Upper lobe of right lung (tissue), 1 donor: ENCODE measurements around the gene ADI1. TPM values are rescaled to one million over a fixed set of nuclear protein-coding genes. Genes with fewer than 3 reads are reported as not detected.
A peak's percentile ranks its signal among the peaks of the same experiment; 100 is the strongest.

ENCODE experiments used
- ATAC-seq: fragments of 200-7000 bp; cut with Tn5 transposase; one replicate; pipeline ENCODE4 v1.9.1; 2020; ENCODE audit warnings: mild to moderate bottlenecking, moderate library complexity
- DNase-seq: peaks from one replicate; pipeline ENCODE4 v3.0.0-alpha.2; 2020
- H3K27ac ChIP-seq: fragments of 200-600 bp; one replicate; pipeline ENCODE4 v1.8.0; 2022
- H3K27me3 ChIP-seq: fragments of 200-600 bp; one replicate; pipeline ENCODE4 v1.8.0; 2022; ENCODE audit warnings: mild to moderate bottlenecking
- H3K36me3 ChIP-seq: fragments of 200-600 bp; one replicate; pipeline ENCODE4 v1.8.0; 2022
- H3K4me1 ChIP-seq: fragments of 200-600 bp; one replicate; pipeline ENCODE4 v1.8.0; 2022
- H3K4me3 ChIP-seq: fragments of 200-600 bp; one replicate; pipeline ENCODE4 v1.8.0; 2022; ENCODE audit warnings: mild to moderate bottlenecking
- H3K9me3 ChIP-seq: fragments of 200-600 bp; one replicate; pipeline ENCODE4 v1.8.0; 2022
- intact Hi-C: fragments of 100-400 bp; cut with DNase I; formaldehyde crosslinking; loops from one replicate; pipeline ENCODE4 v1.11.0; 2022
- long read RNA-seq: library from polyadenylated mRNA; unstranded; transcript quantifications from one replicate; pipeline ENCODE4 v2.0.0, GENCODE V29; 2021
- total RNA-seq: library from RNA; stranded (reverse); fragmentation: NEBNext Ultra II Directional; extraction: Animal tissue kit (Norgen Biotek cat#: 25700); gene quantifications from one replicate; pipeline ENCODE4 v1.2.1, GENCODE V29; 2021
- TF ChIP-seq, protein P1 (sequence below): fragments of 200-600 bp; IDR thresholded peaks from one replicate; pipeline ENCODE4 v1.8.0; 2022; ENCODE audit warnings: antibody characterized with exemption
- donor health status: DM: no; HTN: yes; CAD: no; lungs with severe emphysema.

ADI1 gene, protein sequence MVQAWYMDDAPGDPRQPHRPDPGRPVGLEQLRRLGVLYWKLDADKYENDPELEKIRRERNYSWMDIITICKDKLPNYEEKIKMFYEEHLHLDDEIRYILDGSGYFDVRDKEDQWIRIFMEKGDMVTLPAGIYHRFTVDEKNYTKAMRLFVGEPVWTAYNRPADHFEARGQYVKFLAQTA
- total RNA-seq, result 66.8 TPM
- long read RNA-seq, transcript ADI1-201 (4 exons, 2,391 nt), result major isoform, 186 of 197 reads
- long read RNA-seq, partial matches to known transcripts, result 4 of 197 reads
- long read RNA-seq, other reads (novel, unspliced or antisense), result 7 of 197 reads

DNA sequence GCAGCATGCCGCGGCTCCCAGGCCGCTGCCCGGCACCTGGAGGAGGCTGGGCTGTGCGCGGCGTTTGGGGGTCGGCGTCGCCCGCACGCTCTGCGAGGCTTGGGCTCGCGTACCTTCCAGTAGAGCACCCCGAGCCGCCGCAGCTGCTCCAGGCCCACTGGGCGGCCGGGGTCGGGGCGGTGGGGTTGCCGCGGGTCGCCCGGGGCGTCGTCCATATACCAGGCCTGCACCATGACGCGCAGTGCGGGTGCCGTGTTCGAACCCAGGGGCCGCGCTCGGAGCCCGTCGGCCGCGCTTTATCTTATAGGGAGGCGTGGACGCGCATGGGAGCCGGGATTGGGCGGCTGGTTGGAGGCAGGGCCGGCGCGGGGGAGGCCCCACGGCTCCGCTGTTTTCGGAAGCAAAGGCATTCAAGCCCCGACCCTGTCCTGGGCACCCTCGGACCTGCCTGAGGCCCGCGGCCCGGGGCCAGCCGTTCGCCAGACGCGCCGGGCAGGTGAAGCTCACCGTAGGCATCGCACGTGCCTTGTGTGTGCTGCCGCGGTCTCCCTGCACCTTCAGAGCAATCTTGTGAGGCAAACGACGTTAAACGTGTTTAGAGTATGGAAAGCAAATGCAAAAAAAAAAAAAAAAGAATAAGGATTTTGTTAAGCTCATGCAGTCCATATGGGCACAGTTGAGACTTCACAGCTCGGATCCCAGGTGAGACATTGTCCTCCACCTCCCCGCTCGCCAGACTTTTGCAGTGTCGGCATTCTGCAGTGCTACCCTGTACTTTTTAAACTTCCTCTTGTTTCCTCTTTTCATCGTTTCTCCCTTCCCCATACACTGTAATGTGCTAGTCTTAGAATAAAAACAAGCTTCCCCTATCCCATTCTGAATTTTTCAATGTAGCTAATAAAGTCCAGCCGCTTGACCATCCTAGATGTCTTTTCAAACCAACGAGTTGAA, at the start of gene ADI1:
ADI1 (minus strand) TSS at position 277 of the 951 bp plus-strand sequence; CDS start at position 233, 44 bp downstream.
- intact Hi-C loops, result no loop called here
- peak within 1 kb of the TSS; percentile 79 for H3K4me3 ChIP-seq
- DNase-seq (peak; percentile 95), ATAC-seq (peak; percentile 88)
- peaks cover 30% of the 10 kb centered on the region for H3K4me1 ChIP-seq
- H3K36me3 ChIP-seq, result peaks cover 7% of the 10 kb centered on the region
- TF ChIP-seq, protein P1, sequence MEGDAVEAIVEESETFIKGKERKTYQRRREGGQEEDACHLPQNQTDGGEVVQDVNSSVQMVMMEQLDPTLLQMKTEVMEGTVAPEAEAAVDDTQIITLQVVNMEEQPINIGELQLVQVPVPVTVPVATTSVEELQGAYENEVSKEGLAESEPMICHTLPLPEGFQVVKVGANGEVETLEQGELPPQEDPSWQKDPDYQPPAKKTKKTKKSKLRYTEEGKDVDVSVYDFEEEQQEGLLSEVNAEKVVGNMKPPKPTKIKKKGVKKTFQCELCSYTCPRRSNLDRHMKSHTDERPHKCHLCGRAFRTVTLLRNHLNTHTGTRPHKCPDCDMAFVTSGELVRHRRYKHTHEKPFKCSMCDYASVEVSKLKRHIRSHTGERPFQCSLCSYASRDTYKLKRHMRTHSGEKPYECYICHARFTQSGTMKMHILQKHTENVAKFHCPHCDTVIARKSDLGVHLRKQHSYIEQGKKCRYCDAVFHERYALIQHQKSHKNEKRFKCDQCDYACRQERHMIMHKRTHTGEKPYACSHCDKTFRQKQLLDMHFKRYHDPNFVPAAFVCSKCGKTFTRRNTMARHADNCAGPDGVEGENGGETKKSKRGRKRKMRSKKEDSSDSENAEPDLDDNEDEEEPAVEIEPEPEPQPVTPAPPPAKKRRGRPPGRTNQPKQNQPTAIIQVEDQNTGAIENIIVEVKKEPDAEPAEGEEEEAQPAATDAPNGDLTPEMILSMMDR, result no peak
- no peaks in the 10 kb centered on the region for H3K9me3 ChIP-seq
- peak within 1 kb of the TSS; percentile 99 for H3K27ac ChIP-seq
- no peaks in the 10 kb centered on the region for H3K27me3 ChIP-seq

DNA sequence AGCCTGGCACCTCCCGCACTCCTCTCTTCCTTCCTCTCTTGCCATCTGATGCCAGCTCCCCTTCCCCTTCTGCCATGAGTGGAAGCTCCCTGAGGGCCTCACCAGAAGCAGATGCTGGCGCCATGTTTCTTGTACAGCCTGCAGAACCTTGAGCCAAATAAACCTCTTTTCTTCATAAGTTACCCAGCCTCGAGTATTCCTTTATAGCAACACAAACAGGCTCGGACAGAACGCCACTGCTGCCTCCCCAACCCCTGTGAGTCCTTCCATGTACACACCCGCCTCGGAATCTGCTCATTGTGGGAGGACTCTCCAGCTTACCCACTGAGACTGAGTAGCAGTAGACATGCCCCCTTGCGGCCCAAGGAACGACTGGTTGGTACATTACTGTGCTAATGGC, 47.5 kb upstream of the ADI1 start:
- H3K27me3 ChIP-seq, result no peaks in the 10 kb centered on the region
- DNase-seq (no peak), ATAC-seq (no peak)
- intact Hi-C loops, result no loop called here
- TF ChIP-seq, protein P1, result no peak
- H3K36me3 ChIP-seq, result no peaks in the 10 kb centered on the region
- H3K9me3 ChIP-seq, result no peaks in the 10 kb centered on the region
- no peak overlapping the region for H3K27ac ChIP-seq
- H3K4me1 ChIP-seq, result no peaks in the 10 kb centered on the region
- H3K4me3 ChIP-seq, result no peak overlapping the region

DNA sequence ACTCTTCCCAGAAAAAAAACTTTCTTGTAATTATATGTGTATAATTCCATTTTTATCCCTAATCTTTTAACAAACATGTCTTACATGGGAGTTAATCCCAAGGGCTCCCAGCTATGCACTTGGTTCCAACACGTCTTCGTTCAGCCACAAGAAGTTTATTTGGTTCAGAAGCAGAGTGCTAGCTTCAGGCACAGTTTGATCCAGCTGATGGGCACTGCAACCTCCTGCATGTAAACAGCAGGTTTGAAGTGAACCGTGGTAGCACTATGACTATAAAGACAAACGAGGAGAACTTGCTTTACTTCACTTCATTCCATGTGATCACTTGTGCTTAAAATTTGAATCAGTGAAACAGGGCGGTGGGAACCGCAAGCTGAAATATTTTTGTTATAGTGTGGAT, 45.8 kb upstream of the ADI1 start:
- Histone ChIP-seq H3K36me3 (no peaks in the 10 kb centered on the region), H3K4me1 (no peaks in the 10 kb centered on the region), H3K9me3 (no peaks in the 10 kb centered on the region), H3K4me3 (no peak overlapping the region), H3K27me3 (no peaks in the 10 kb centered on the region), H3K27ac (no peak overlapping the region)
- ATAC-seq (no peak), DNase-seq (no peak)
- intact Hi-C loops, result no loop called here
- TF ChIP-seq, protein P1, result no peak

DNA sequence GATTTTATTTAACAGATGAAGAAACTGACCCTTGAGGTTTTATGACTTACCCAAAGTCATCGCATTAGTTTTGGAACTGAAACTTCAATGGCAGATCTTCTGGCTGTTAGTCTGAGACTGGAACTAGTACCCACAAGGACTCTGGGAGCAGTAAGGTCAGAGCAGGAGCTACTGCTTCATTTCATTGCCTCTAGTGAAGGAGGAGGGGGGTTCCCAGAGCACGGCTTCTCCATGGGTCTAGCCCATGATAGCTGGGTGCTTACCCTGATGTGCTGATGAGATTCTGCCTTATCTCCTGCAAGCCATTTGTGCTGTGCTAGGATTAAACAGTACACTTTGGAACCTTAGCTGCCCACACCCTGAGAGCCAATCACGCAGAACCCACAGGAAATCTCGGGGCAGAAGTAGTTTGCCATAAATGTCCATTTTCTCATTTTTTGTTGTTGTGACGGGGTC, 44.2 kb upstream of the ADI1 start:
- intact Hi-C loops, result no loop called here
- no peak for ATAC-seq

More for the DNA sequence above, 44.2 kb upstream of the ADI1 start:
- TF ChIP-seq, protein P1, result no peak
- H3K9me3 ChIP-seq, result no peaks in the 10 kb centered on the region
- no peak overlapping the region for H3K4me3 ChIP-seq
- H3K4me1 ChIP-seq, result peaks cover 7% of the 10 kb centered on the region
- no peaks in the 10 kb centered on the region for H3K36me3 ChIP-seq
- H3K27ac ChIP-seq, result no peak overlapping the region
- DNase-seq, result no peak
- H3K27me3 ChIP-seq, result no peaks in the 10 kb centered on the region
